HEK293T (cell line): Measurements from ENCODE around the gene TSEN2.

Source experiments
- CTCF ChIA-PET: fragments of 350-600 bp; formaldehyde crosslinking; extraction: SDS; loops from one replicate; lab custom pipeline; 2021; ENCODE audit warnings: antibody characterized with exemption, inconsistent platforms; lab: Yijun Ruan, JAX
- POLR2A ChIA-PET: fragments of 350-600 bp; formaldehyde crosslinking; extraction: SDS; loops from one replicate; lab custom pipeline; 2020; ENCODE audit warnings: antibody characterized with exemption, inconsistent platforms; lab: Yijun Ruan, JAX
- DNase-seq: peaks from one replicate; pipeline ENCODE4 v3.0.0; 2012; ENCODE audit warnings: mixed read lengths; ENCODE audit errors: extremely low spot score
- ARNT ChIP-seq: fragments of 450-650 bp; IDR thresholded peaks from 2 replicates; pipeline ENCODE4 v1.6.1; 2017; ENCODE audit warnings: mild to moderate bottlenecking
- BHLHE40 ChIP-seq: fragments of 450-650 bp; IDR thresholded peaks from 2 replicates; pipeline ENCODE4 v1.6.1; 2016; ENCODE audit warnings: mild to moderate bottlenecking, moderate library complexity, borderline replicate concordance
- CTBP1 ChIP-seq: fragments of 450-650 bp; IDR thresholded peaks from 2 replicates; pipeline ENCODE4 v1.6.1; 2016; ENCODE audit warnings: borderline replicate concordance
- ELF4 ChIP-seq: fragments of 450-650 bp; IDR thresholded peaks from 2 replicates; pipeline ENCODE4 v1.6.1; 2017; ENCODE audit warnings: antibody characterized with exemption
- FOXA1 ChIP-seq: fragments of 450-650 bp; IDR thresholded peaks from 2 replicates; pipeline ENCODE4 v1.6.1; 2016; ENCODE audit warnings: mild to moderate bottlenecking
- FOXK2 ChIP-seq: fragments of 450-650 bp; IDR thresholded peaks from 2 replicates; pipeline ENCODE4 v1.6.1; 2016; ENCODE audit warnings: mild to moderate bottlenecking
- FOXM1 ChIP-seq: fragments of 450-650 bp; IDR thresholded peaks from 2 replicates; pipeline ENCODE4 v1.6.1; 2017; ENCODE audit warnings: mild to moderate bottlenecking, borderline replicate concordance
- HDGF ChIP-seq: fragments of 450-650 bp; IDR thresholded peaks from 2 replicates; pipeline ENCODE4 v1.6.1; 2017; ENCODE audit warnings: antibody characterized with exemption, borderline replicate concordance
- L3MBTL2 ChIP-seq: fragments of 450-650 bp; conservative IDR thresholded peaks from 2 replicates; pipeline ENCODE4 v1.6.1; 2016; ENCODE audit warnings: mild to moderate bottlenecking
- LEF1 ChIP-seq: fragments of 450-650 bp; IDR thresholded peaks from 2 replicates; pipeline ENCODE4 v1.6.1; 2017; ENCODE audit warnings: mild to moderate bottlenecking, borderline replicate concordance
- NFRKB ChIP-seq: fragments of 450-650 bp; IDR thresholded peaks from 2 replicates; pipeline ENCODE4 v1.6.1; 2016; ENCODE audit warnings: mild to moderate bottlenecking, moderate library complexity
- PKNOX1 ChIP-seq: fragments of 450-650 bp; IDR thresholded peaks from 2 replicates; pipeline ENCODE4 v1.6.1; 2016
- SP1 ChIP-seq: fragments of 450-650 bp; IDR thresholded peaks from 2 replicates; pipeline ENCODE4 v1.6.1; 2017
- SUZ12 ChIP-seq: fragments of 450-650 bp; IDR thresholded peaks from 2 replicates; pipeline ENCODE4 v1.6.1; 2016; ENCODE audit warnings: mild to moderate bottlenecking
- TARDBP ChIP-seq: fragments of 450-650 bp; IDR thresholded peaks from 2 replicates; pipeline ENCODE4 v1.6.1; 2016
- ZNF384 ChIP-seq: fragments of 450-650 bp; IDR thresholded peaks from 2 replicates; pipeline ENCODE4 v1.6.1; 2016

Gene TSEN2

GRCh38 chr3:12501360-12502020 is 17.2 kb downstream of the TSEN2 start:
- CTCF ChIA-PET: no interaction called here
- POLR2A ChIA-PET: no interaction called here
- no peak for DNase-seq
- no peak for TF ChIP-seq ARNT
- no peak for TF ChIP-seq BHLHE40
- TF ChIP-seq HDGF: no peak
- TF ChIP-seq CTBP1: no peak
- no peak for TF ChIP-seq ZNF384
- TF ChIP-seq SUZ12: no peak
- no peak for TF ChIP-seq SP1
- TF ChIP-seq FOXA1: no peak
- no peak for TF ChIP-seq ELF4
- TF ChIP-seq FOXK2: no peak
- TF ChIP-seq TARDBP: no peak
- no peak for TF ChIP-seq FOXM1
- no peak for TF ChIP-seq LEF1
- no peak for TF ChIP-seq PKNOX1
- no peak for TF ChIP-seq NFRKB

GRCh38 chr3:12503126-12503957 is 19.1 kb downstream of the TSEN2 start:
- CTCF ChIA-PET: no interaction called here
- POLR2A ChIA-PET: no interaction called here
- no peak for DNase-seq

GRCh38 chr3:12506201-12506709 is 22.0 kb downstream of the TSEN2 start:
- ChIA-PET CTCF (no interaction called here), POLR2A (interaction anchor here (1.2 kb wide), 1 partner anchor 22 kb away, joined by 3 read pairs; the partner anchor contains the start of gene TSEN2)
- no peak for DNase-seq
- no peak for TF ChIP-seq LEF1
- no peak for TF ChIP-seq FOXM1
- no peak for TF ChIP-seq SUZ12
- TF ChIP-seq FOXA1: no peak
- TF ChIP-seq ZNF384: no peak
- no peak for TF ChIP-seq NFRKB
- no peak for TF ChIP-seq CTBP1
- no peak for TF ChIP-seq ARNT
- TF ChIP-seq L3MBTL2: no peak
- TF ChIP-seq SP1: no peak
- TF ChIP-seq PKNOX1: no peak
- no peak for TF ChIP-seq FOXK2
- TF ChIP-seq HDGF: no peak
- no peak for TF ChIP-seq ELF4
- TF ChIP-seq TARDBP: no peak
- TF ChIP-seq BHLHE40: no peak

More at GRCh38 chr3:12503126-12503957, 19.1 kb downstream of the TSEN2 start:
- no peak for TF ChIP-seq NFRKB
- no peak for TF ChIP-seq FOXK2
- TF ChIP-seq ELF4: no peak
- no peak for TF ChIP-seq BHLHE40
- TF ChIP-seq ARNT: no peak
- TF ChIP-seq ZNF384: no peak

DNA sequence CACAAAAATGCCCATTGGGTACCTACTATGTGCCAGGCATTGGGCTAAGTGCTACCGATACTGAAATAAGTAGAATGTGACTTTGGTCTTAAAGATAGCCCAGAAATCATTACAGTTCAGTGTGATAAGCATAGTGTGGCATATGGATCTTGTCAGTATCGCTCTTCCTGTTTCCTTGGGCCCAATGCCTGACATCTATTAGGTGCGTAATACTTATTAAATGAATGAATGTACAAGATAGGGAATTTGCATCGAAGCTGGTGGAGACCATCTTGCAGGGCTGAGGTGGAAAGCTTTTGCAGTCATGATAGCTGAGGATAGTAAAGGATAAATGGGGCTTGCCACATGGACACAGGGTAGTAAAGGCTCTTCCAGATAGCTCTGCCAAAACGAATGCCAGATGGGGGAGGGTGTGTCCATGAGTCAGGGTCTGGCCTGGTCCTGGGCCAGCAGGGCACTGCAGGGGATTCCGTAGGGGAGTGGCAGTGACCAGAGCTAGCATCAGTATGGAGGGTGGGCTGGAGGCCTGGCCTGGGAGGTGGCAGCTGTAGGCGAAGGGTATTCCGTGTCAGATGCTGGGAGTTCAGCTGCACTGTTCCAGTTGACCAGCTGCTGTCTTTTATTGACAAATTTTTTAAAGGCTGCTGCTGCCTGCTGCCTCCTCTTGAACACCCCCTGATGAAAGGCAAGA is 23.5 kb downstream of the TSEN2 start:
- ChIA-PET CTCF (no interaction called here), POLR2A (interaction anchor here (1.7 kb wide), 1 partner anchor 24 kb away, joined by 5 read pairs; the partner anchor contains the start of gene TSEN2)
- TF ChIP-seq FOXM1: no peak
- TF ChIP-seq FOXA1: no peak
- no peak for TF ChIP-seq BHLHE40
- TF ChIP-seq HDGF: no peak
- no peak for TF ChIP-seq ELF4
- no peak for TF ChIP-seq LEF1
- no peak for TF ChIP-seq SUZ12
- TF ChIP-seq FOXK2: no peak
- no peak for TF ChIP-seq PKNOX1
- no peak for TF ChIP-seq CTBP1
- TF ChIP-seq L3MBTL2: no peak
- no peak for TF ChIP-seq ZNF384
- TF ChIP-seq TARDBP: no peak
- TF ChIP-seq SP1: no peak
- TF ChIP-seq ARNT: no peak
- no peak for DNase-seq

DNA sequence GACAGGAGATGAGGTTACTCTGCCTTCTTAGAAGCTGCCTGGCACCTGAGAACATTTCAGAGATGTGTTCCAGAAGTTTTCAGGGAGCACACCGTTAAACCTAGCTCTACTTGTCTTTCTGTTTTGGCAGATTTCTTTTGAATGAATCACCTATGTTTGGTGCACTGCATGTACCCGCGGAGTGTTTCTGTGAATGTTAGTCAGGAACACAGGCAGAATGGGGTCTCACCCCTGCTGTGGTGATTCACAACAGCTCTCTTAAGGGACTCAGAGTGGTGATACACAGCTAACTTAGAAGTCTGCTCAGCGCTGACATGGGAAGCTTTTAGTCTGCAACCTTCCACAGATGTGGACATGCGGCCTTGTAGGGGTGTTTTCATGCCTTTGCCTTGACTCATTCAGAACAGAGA is 24.0 kb downstream of the TSEN2 start:
- POLR2A ChIA-PET: interaction anchor here (1.7 kb wide), 1 partner anchor 24 kb away, joined by 5 read pairs; the partner anchor contains the start of gene TSEN2
- CTCF ChIA-PET: no interaction called here
- TF ChIP-seq PKNOX1: no peak
- TF ChIP-seq CTBP1: no peak
- TF ChIP-seq FOXA1: no peak
- no peak for DNase-seq
